Measurements from ENCODE around the gene VAV2.

The VAV2 gene

GRCh38 chr9:133888809-133889491 lies 103.2 kb downstream of the VAV2 start:
- TF ChIP-seq CTCF (IDR thresholded peaks at IDR 0.05), result no peak

GRCh38 chr9:133888048-133888808 lies 103.9 kb downstream of the VAV2 start:
- TF ChIP-seq CTCF (IDR thresholded peaks at IDR 0.05), result no peak

- no peak for TF ChIP-seq CTCF (IDR thresholded peaks at IDR 0.05)
These were observed 104.5 kb downstream of the VAV2 start for GRCh38 chr9:133887540-133888047.

- no peak for TF ChIP-seq CTCF (IDR thresholded peaks at IDR 0.05)
These were observed 105.3 kb downstream of the VAV2 start for GRCh38 chr9:133886563-133887501.

- TF ChIP-seq CTCF (IDR thresholded peaks at IDR 0.05), result no peak
These were observed 107.0 kb downstream of the VAV2 start for GRCh38 chr9:133884907-133885744.

GRCh38 chr9:133882849-133883755 lies 109.0 kb downstream of the VAV2 start:
- TF ChIP-seq CTCF (IDR thresholded peaks at IDR 0.05), result no peak
